HG03439 (cell line): ENCODE data around the gene FAM170A.

Source experiments
- ATAC-seq: cut with Tn5 transposase; IDR thresholded peaks from one replicate; pipeline ENCODE4 v1.9.1; 2021; ENCODE audit warnings: mild to moderate bottlenecking, moderate library complexity; ENCODE audit not compliant: unreplicated experiment

Gene FAM170A

GRCh38 chr5:119629339-119629738 is at the start of gene FAM170A:
Gene FAM170A, plus strand, starts transcription at chr5:119629558. Its CDS starts 211 bp downstream, at chr5:119629769.
- ATAC-seq = no peak

GRCh38 chr5:119582987-119583386 is 46.4 kb upstream of the FAM170A start:
- ATAC-seq = no peak

- ATAC-seq = peak; percentile 54
These were observed 45.7 kb upstream of the FAM170A start for GRCh38 chr5:119583684-119584083.

- no peak for ATAC-seq
These were observed 33.3 kb upstream of the FAM170A start for GRCh38 chr5:119596046-119596445.

- no peak for ATAC-seq
These were observed 31.5 kb upstream of the FAM170A start for GRCh38 chr5:119597728-119598298.

GRCh38 chr5:119613937-119614336 is 15.4 kb upstream of the FAM170A start:
- no peak for ATAC-seq

- no peak for ATAC-seq
These were observed 14.5 kb upstream of the FAM170A start for GRCh38 chr5:119614838-119615237.

GRCh38 chr5:119626086-119626485 is 3.3 kb upstream of the FAM170A start:
- no peak for ATAC-seq

- no peak for ATAC-seq
These were observed 1.5 kb downstream of the FAM170A start for GRCh38 chr5:119630752-119631440.

- ATAC-seq = peak; percentile 80
These were observed 2.3 kb downstream of the FAM170A start for GRCh38 chr5:119631660-119632059.

GRCh38 chr5:119651486-119651885 is 22.1 kb downstream of the FAM170A start:
- ATAC-seq = no peak

GRCh38 chr5:119655061-119655460 is 25.7 kb downstream of the FAM170A start:
- no peak for ATAC-seq

- no peak for ATAC-seq
These were observed 26.7 kb downstream of the FAM170A start for GRCh38 chr5:119656023-119656422.

- no peak for ATAC-seq
These were observed 37.2 kb downstream of the FAM170A start for GRCh38 chr5:119666542-119666941.

- ATAC-seq = no peak
These were observed 49.1 kb downstream of the FAM170A start for GRCh38 chr5:119678351-119679028.

- ATAC-seq = no peak
These were observed 50.7 kb downstream of the FAM170A start for GRCh38 chr5:119680080-119680479.

GRCh38 chr5:119681734-119682133 is 52.4 kb downstream of the FAM170A start:
- no peak for ATAC-seq

GRCh38 chr5:119682372-119682771 is 53.0 kb downstream of the FAM170A start:
- no peak for ATAC-seq
